A673 (cell line): ENCODE results near the gene HRH1.

Experiments
- CTCF ChIP-seq: fragments of 300-800, 200-600 bp; sonication (generic); conservative IDR thresholded peaks from 2 replicates; pipeline ENCODE4 v1.5.1; 2017; ENCODE audit warnings: low read depth, mild to moderate bottlenecking, antibody characterized with exemption, low read length, moderate library complexity, mixed read lengths
- EZH2 ChIP-seq: fragments of 200-600 bp; sonication (generic); IDR thresholded peaks from 2 replicates; pipeline ENCODE4 v1.6.1; 2017; ENCODE audit warnings: borderline replicate concordance, low read depth, mild to moderate bottlenecking, mixed read lengths, antibody characterized with exemption, low read length; ENCODE audit not compliant: poor library complexity, severe bottlenecking

GRCh38 chr3:11224870-11225229 lies 70.6 kb downstream of the HRH1 start:
- TF ChIP-seq CTCF (no peak), EZH2 (no peak)
